Mesenchymal stem cell (in vitro differentiated cells and primary cell): ENCODE results near the gene LAMC1.

Experiments
- DNase-seq: peaks from one replicate; pipeline ENCODE4 v3.0.0-alpha.2; 2013
- H2AFZ ChIP-seq: one replicate; pipeline ENCODE4 v1.6.1; 2013; ENCODE audit warnings: low read depth, mild to moderate bottlenecking, control low read depth, inconsistent platforms, low read length, moderate library complexity
- H2AK5ac ChIP-seq: 2 replicates; pipeline ENCODE4 v1.6.1; 2013; ENCODE audit warnings: low read length, moderate library complexity, mild to moderate bottlenecking, inconsistent platforms; ENCODE audit not compliant: severe bottlenecking
- H2BK120ac ChIP-seq: one replicate; pipeline ENCODE4 v1.6.1; 2013; ENCODE audit warnings: low read depth, mild to moderate bottlenecking, inconsistent platforms, low read length, moderate library complexity
- H2BK12ac ChIP-seq, 2 experiments: one replicate each; pipeline ENCODE4 v1.6.1; 2013; ENCODE audit warnings: inconsistent platforms in 2 of 2, low read length in 2 of 2, mild to moderate bottlenecking in 2 of 2, moderate library complexity in 2 of 2, control low read depth in 1 of 2
- H2BK15ac ChIP-seq: one replicate; pipeline ENCODE4 v1.6.1; 2013; ENCODE audit warnings: mild to moderate bottlenecking, low read depth, inconsistent platforms; ENCODE audit not compliant: poor library complexity, severe bottlenecking
- H2BK5ac ChIP-seq: 2 replicates; pipeline ENCODE4 v1.6.1; 2013; ENCODE audit warnings: low read depth, mild to moderate bottlenecking, low read length, control low read depth, inconsistent platforms; ENCODE audit not compliant: poor library complexity, severe bottlenecking
- H3K14ac ChIP-seq, 2 experiments: one replicate each; pipeline ENCODE4 v1.6.1; 2013; ENCODE audit warnings: inconsistent platforms in 2 of 2, low read length in 2 of 2, control low read depth in 1 of 2, mild to moderate bottlenecking in 1 of 2, moderate library complexity in 1 of 2
- H3K18ac ChIP-seq, 2 experiments: one replicate each; pipeline ENCODE4 v1.6.1; 2013; ENCODE audit warnings: inconsistent platforms in 2 of 2, low read length in 2 of 2, control low read depth in 1 of 2, low read depth in 1 of 2, mild to moderate bottlenecking in 1 of 2
- H3K23ac ChIP-seq, 2 experiments: one replicate each; pipeline ENCODE4 v1.6.1; 2013; ENCODE audit warnings: inconsistent platforms in 2 of 2, low read length in 2 of 2, mild to moderate bottlenecking in 2 of 2, moderate library complexity in 2 of 2, control low read depth in 1 of 2
- H3K27ac ChIP-seq: 2 replicates; pipeline ENCODE4 v1.5.1; 2013; ENCODE audit warnings: mild to moderate bottlenecking, moderate library complexity, low read length, control low read depth, inconsistent platforms; ENCODE audit not compliant: poor library complexity, severe bottlenecking
- H3K27me3 ChIP-seq, 2 experiments: 2 replicates each; pipeline versions ENCODE4 v1.6.1 to v1.7.0; 2013; ENCODE audit warnings: low read length in 2 of 2, mild to moderate bottlenecking in 2 of 2, moderate library complexity in 2 of 2, control low read depth in 1 of 2, inconsistent platforms in 1 of 2; ENCODE audit not compliant: control insufficient read depth in 1 of 2, insufficient read depth in 1 of 2
- H3K36me3 ChIP-seq, 2 experiments: 2 replicates each; pipeline versions ENCODE4 v1.6.1 to v1.7.0; 2013; ENCODE audit warnings: low read length in 2 of 2, control low read depth in 1 of 2, inconsistent platforms in 1 of 2, low read depth in 1 of 2, mild to moderate bottlenecking in 1 of 2; ENCODE audit not compliant: insufficient read depth in 2 of 2, control insufficient read depth in 1 of 2
- H3K4ac ChIP-seq, 2 experiments: one replicate each; pipeline ENCODE4 v1.6.1; 2013; ENCODE audit warnings: inconsistent platforms in 2 of 2, low read length in 2 of 2, mild to moderate bottlenecking in 2 of 2, moderate library complexity in 2 of 2, control low read depth in 1 of 2, low read depth in 1 of 2
- H3K4me1 ChIP-seq: 2 replicates; pipeline ENCODE4 v1.6.1; 2013; ENCODE audit warnings: low read depth, low read length, control low read depth; ENCODE audit not compliant: control insufficient read depth, insufficient read depth
- H3K4me2 ChIP-seq: 2 replicates; pipeline ENCODE4 v1.6.1; 2013; ENCODE audit warnings: low read length, mild to moderate bottlenecking, inconsistent platforms; ENCODE audit not compliant: poor library complexity, severe bottlenecking
- H3K4me3 ChIP-seq, 2 experiments: 2 replicates each; pipeline versions ENCODE4 v1.5.1 to v1.7.0; 2013; ENCODE audit warnings: low read length in 2 of 2, mild to moderate bottlenecking in 2 of 2, control low read depth in 1 of 2, low read depth in 1 of 2; ENCODE audit not compliant: insufficient read depth in 1 of 2
- H3K79me1 ChIP-seq: replicated peaks from 2 replicates; pipeline ENCODE4 v1.6.1; 2013; ENCODE audit warnings: mild to moderate bottlenecking, control low read depth, low read length, inconsistent platforms; ENCODE audit not compliant: poor library complexity, severe bottlenecking
- H3K9ac ChIP-seq: 2 replicates; pipeline ENCODE4 v1.7.0; 2013; ENCODE audit warnings: mild to moderate bottlenecking, low read length, moderate library complexity
- H3K9me3 ChIP-seq: 2 replicates; pipeline ENCODE4 v1.7.0; 2013; ENCODE audit warnings: mild to moderate bottlenecking, low read length; ENCODE audit not compliant: control insufficient read depth
- H4K8ac ChIP-seq: one replicate; pipeline ENCODE4 v1.6.1; 2013; ENCODE audit warnings: inconsistent platforms, mild to moderate bottlenecking, low read length, moderate library complexity
- H4K91ac ChIP-seq: one replicate; pipeline ENCODE4 v1.6.1; 2013; ENCODE audit warnings: mild to moderate bottlenecking, low read length, inconsistent platforms
- WGBS: methylation state at CpG from one replicate; pipeline ENCODE4 v1.1.7; 2013; ENCODE audit warnings: mixed read lengths; 5-methylcytosine and 5-hydroxymethylcytosine counted together

The LAMC1 gene

DNA sequence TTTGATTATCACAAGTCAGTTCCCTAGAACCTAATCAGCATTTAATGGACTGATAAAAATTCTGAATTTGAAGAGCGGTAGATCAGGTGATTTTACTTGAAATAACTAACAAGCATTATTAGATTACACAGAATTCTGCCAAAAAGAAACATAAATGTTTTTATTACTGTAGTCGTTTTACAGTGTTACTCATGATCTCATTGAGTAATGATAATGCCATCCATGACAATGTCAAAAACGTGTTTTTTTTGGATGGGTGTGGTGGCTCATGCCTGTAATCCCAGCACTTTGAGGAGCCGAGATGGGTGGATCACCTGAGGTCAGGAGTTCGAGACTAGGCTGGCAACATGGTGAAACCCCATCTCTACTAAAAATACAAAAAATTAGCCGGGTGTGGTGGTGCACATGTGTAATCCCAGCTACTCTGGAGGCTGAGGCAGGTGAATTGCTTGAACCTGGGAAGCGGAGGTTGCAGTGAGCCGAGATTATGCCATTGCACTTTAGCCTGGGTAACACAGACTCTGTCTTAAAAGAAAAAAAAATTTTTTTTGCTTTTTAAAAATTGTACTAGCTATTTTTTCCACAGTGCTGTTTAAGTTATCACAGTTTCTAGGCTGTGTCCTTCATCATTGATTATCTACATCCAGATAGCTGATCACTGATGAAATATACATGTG is 56.6 kb downstream of the LAMC1 start:
- Histone ChIP-seq H3K4me3 (peak overlapping the region in 1 of 2 experiments; percentile 1), H4K8ac (no peak overlapping the region), H3K79me1 (peaks cover 3% of the 10 kb centered on the region), H3K9me3 (no peaks in the 10 kb centered on the region), H4K91ac (no peak overlapping the region), H3K9ac (peak overlapping the region; percentile 49), H2AFZ (no peak overlapping the region), H3K36me3 (peaks cover 0 to 34% of the 10 kb centered on the region in 2 experiments), H3K4me1 (peaks cover 9% of the 10 kb centered on the region), H2AK5ac (no peak overlapping the region), H3K18ac (peak overlapping the region in 1 of 2 experiments; percentile 14), H3K23ac (no peak overlapping the region), H2BK15ac (no peak overlapping the region), H2BK5ac (no peak overlapping the region), H2BK12ac (no peak overlapping the region), H3K27ac (no peak overlapping the region), H3K4ac (no peak overlapping the region), H2BK120ac (no peak overlapping the region), H3K14ac (no peak overlapping the region), H3K27me3 (no peaks in the 10 kb centered on the region), H3K4me2 (no peak overlapping the region)
- 74% methylated on average over 3 of the region's 8 CpGs for WGBS
- DNase-seq, result no peak

DNA sequence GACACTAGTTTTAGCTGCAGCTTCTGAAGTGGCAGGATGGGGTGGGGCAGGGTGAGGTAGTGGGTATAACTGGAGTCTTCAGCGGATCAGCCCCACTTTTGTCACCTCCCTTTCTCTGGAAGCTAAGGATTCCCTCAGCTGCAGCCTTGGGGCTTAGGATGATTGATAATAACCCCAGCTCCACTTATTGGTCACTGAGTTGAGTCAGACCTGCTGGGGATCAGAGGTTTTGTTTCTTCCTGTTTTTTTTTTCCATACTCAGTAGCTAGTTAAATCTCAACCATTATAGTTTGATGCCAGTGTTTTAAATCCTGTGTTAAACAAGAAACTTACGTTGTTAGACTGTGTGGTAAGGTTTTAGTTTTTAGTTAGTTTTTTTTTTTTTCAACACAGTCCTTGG is 57.2 kb downstream of the LAMC1 start:
- Histone ChIP-seq H3K36me3 (peaks cover 0 to 37% of the 10 kb centered on the region in 2 experiments), H3K4me2 (no peak overlapping the region), H3K18ac (no peak overlapping the region), H2AK5ac (no peak overlapping the region), H2BK120ac (no peak overlapping the region), H3K27me3 (no peaks in the 10 kb centered on the region), H3K14ac (no peak overlapping the region), H3K79me1 (peaks cover 2% of the 10 kb centered on the region), H2BK15ac (no peak overlapping the region), H4K8ac (no peak overlapping the region), H3K23ac (no peak overlapping the region), H2AFZ (no peak overlapping the region), H4K91ac (no peak overlapping the region), H3K9ac (peak overlapping the region; percentile 49), H3K4me1 (peaks cover 8% of the 10 kb centered on the region), H3K4me3 (peak overlapping the region in 1 of 2 experiments; percentile 1), H3K27ac (no peak overlapping the region), H2BK5ac (no peak overlapping the region), H2BK12ac (no peak overlapping the region), H3K4ac (no peak overlapping the region), H3K9me3 (no peaks in the 10 kb centered on the region)
- 77% methylated on average over 1 of the region's 2 CpGs for WGBS
- peak; percentile 81 for DNase-seq

DNA sequence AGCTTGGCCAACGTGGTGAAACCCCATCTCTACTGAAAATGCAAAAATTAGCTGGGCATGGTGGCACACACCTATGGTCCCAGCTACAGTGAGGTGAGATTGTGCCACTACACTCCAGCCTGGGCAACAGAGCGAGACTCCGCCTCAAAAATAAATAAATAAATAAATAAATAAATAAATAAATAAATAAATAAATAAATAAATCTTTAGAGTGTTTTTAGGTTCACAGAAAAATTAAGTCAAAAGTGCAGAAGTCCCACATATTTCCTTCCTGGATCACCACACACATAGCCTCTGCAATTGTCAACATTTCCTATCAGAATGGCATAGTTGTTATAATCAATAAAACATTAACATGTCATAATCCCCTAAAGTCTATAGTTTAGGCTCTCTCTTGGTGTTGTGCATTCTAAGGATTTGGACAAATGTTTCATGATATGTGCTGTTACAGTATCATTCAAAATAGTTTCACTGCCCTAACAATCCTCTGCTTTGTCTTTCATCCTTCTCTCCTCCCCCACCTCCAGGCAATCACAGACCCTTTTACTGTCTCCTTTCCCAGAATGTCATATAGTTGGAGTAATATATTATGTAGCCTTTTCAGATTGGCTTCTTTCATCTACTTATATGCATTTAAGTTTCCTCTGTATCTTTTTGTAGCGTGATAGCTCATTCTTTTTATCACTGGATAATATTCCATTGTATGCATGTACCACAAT is 58.3 kb downstream of the LAMC1 start:
- WGBS, result 88% methylated on average over 1 of the region's 4 CpGs
- DNase-seq, result no peak
- no peak overlapping the region for H2BK120ac ChIP-seq
- no peak overlapping the region for H3K4ac ChIP-seq
- H3K14ac ChIP-seq, result no peak overlapping the region
- no peak overlapping the region for H3K23ac ChIP-seq
- H2BK5ac ChIP-seq, result no peak overlapping the region
- peaks cover 0 to 38% of the 10 kb centered on the region in 2 experiments for H3K36me3 ChIP-seq
- H3K27me3 ChIP-seq, result no peaks in the 10 kb centered on the region
- H3K9me3 ChIP-seq, result no peaks in the 10 kb centered on the region
- no peak overlapping the region for H2AK5ac ChIP-seq
- H4K8ac ChIP-seq, result no peak overlapping the region
- no peak overlapping the region for H3K18ac ChIP-seq
- no peak overlapping the region for H3K4me3 ChIP-seq
- no peak overlapping the region for H2BK15ac ChIP-seq
- H3K9ac ChIP-seq, result no peak overlapping the region
- no peak overlapping the region for H3K27ac ChIP-seq
- peaks cover 2% of the 10 kb centered on the region for H3K79me1 ChIP-seq
- H3K4me2 ChIP-seq, result no peak overlapping the region
- peaks cover 9% of the 10 kb centered on the region for H3K4me1 ChIP-seq
- H2BK12ac ChIP-seq, result no peak overlapping the region
- H4K91ac ChIP-seq, result no peak overlapping the region
- no peak overlapping the region for H2AFZ ChIP-seq

DNA sequence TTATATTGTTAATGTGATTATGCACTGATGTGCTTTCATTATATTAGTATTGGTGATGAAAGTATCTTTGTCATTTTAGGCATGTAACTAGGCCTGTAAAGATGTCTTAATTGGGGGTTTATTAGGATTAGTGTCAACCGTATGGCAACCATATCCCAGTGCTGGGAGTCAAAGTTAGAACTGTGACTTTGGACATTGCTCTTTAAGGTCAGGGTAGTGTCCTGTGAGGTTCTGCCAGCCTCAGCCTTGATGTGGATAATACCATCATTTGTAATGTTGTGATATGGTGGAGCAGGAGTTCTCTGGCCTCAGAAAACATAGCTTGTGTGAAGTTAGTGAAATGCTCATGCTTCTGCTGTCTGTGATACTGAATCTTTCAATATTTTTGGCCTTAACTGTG is 59.4 kb downstream of the LAMC1 start:
- no peak for DNase-seq
- H4K8ac ChIP-seq, result no peak overlapping the region
- H2AK5ac ChIP-seq, result no peak overlapping the region

More for the DNA sequence above, 59.4 kb downstream of the LAMC1 start:
- no peak overlapping the region for H3K27ac ChIP-seq
- no peak overlapping the region for H3K4me3 ChIP-seq
- H3K27me3 ChIP-seq, result no peaks in the 10 kb centered on the region
- no peak overlapping the region for H3K23ac ChIP-seq
- H2AFZ ChIP-seq, result no peak overlapping the region
- H3K18ac ChIP-seq, result no peak overlapping the region
- no peak overlapping the region for H2BK15ac ChIP-seq
- no peak overlapping the region for H2BK12ac ChIP-seq
- no peak overlapping the region for H2BK5ac ChIP-seq
- H4K91ac ChIP-seq, result no peak overlapping the region
- H3K4me1 ChIP-seq, result peaks cover 9% of the 10 kb centered on the region
- 95% methylated on average over 1 of the region's 1 CpG for WGBS
- H3K79me1 ChIP-seq, result peaks cover 2% of the 10 kb centered on the region
- H3K36me3 ChIP-seq, result peaks cover 0 to 31% of the 10 kb centered on the region in 2 experiments
- H3K14ac ChIP-seq, result no peak overlapping the region
- H3K9ac ChIP-seq, result no peak overlapping the region
- no peak overlapping the region for H3K4ac ChIP-seq
- no peak overlapping the region for H3K4me2 ChIP-seq
- no peak overlapping the region for H2BK120ac ChIP-seq
- no peaks in the 10 kb centered on the region for H3K9me3 ChIP-seq
